ENCODE measurements around the gene HIVEP1. TPM values are rescaled to one million over a fixed set of nuclear protein-coding genes. Genes with fewer than 3 reads are reported as not detected.

Gene HIVEP1
- total RNA-seq, 1 experiment from 2014 or later: 24.3 TPM

DNA sequence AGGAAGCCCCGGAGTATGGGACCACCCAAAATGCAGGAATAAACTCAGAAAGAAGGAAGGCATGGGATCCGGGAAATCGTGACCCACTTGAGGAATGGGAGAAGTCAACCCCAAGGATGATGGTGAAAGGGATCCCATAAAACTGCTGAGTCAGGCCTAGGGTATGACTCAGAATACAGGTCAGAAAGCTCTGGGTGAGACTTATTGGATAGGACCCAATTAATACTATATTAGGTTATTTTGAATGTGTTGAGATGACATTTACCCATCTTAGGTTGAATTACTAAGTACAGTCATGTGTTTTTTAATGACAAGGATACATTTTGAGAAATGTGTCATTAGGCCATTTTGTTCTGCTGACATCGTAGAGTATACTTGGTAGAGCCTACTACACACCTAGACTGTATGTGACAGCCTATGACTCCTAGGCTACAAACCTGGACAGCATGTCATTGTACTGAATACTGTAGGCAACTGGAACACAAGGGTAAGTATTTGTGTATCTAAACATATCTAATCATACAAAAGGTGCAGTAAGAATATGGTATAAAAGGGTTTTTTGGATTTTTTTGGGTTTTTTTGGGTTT, 17.1 kb upstream of the HIVEP1 start:
- ATAC-seq (no peak), DNase-seq (ENCODE audit: low spot score) (no peak)
- Mint-ChIP-seq H3K9me3 (no peaks in the 10 kb centered on the region; the same call in 1 of the 2 replicates), H3K27me3 (ENCODE audit: low read depth) (no peaks in the 10 kb centered on the region), H3K36me3 (no peaks in the 10 kb centered on the region), H3K4me1 (peaks cover 36% of the 10 kb centered on the region), H3K27ac (no peak overlapping the region), H3K4me3 (no peak overlapping the region)
- ChIA-PET CTCF (no interaction called here), POLR2A (no interaction called here)
- TF ChIP-seq TP53 (CRISPR knock-in tag; IDR thresholded peaks at IDR 0.05) (no peak), ZMAT4 (CRISPR knock-in tag; IDR thresholded peaks at IDR 0.05) (no peak), FOXP1 (CRISPR knock-in tag; IDR thresholded peaks at IDR 0.05; ENCODE audit: borderline replicate concordance) (no peak), ZNF396 (CRISPR knock-in tag; IDR thresholded peaks at IDR 0.05; ENCODE audit: borderline replicate concordance) (no peak), ZNF423 (CRISPR knock-in tag; IDR thresholded peaks at IDR 0.05) (no peak), ZNF219 (CRISPR knock-in tag; IDR thresholded peaks at IDR 0.05; ENCODE audit: borderline replicate concordance) (no peak), IRF2 (CRISPR knock-in tag; IDR thresholded peaks at IDR 0.05; ENCODE audit: borderline replicate concordance, low read depth) (no peak)

DNA sequence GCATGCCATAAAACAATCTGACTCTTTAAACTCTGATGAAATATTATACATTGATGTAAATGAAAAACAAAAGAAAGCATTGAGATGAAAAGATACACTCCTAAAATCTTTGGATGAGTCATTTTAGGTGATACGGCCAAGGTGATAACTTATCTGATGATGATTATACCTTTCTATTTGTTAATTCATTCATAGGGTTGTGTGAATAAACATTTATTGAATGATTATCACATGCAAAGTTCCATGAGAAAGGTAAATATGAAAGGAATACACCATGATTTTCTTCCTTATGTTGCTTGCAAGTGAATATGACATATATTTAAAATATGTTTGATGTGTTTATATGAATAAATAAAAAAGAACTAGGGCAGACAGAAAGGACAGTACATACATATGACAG, 15.4 kb upstream of the HIVEP1 start:
- Mint-ChIP-seq H3K4me3 (no peak overlapping the region), H3K9me3 (no peaks in the 10 kb centered on the region; the same call in 1 of the 2 replicates), H3K27ac (no peak overlapping the region), H3K4me1 (peaks cover 35% of the 10 kb centered on the region), H3K27me3 (ENCODE audit: low read depth) (no peaks in the 10 kb centered on the region), H3K36me3 (no peaks in the 10 kb centered on the region)
- DNase-seq (ENCODE audit: low spot score) (no peak), ATAC-seq (no peak)
- TF ChIP-seq ZNF416 (CRISPR knock-in tag; IDR thresholded peaks at IDR 0.05) (no peak), ZNF138 (CRISPR knock-in tag; conservative IDR thresholded peaks at IDR 0.05) (no peak), NFE2L1 (CRISPR knock-in tag; IDR thresholded peaks at IDR 0.05) (no peak), OVOL2 (CRISPR knock-in tag; IDR thresholded peaks at IDR 0.05; ENCODE audit: borderline replicate concordance) (no peak)
- POLR2A ChIA-PET: no interaction called here
- CTCF ChIA-PET: no interaction called here

- Mint-ChIP-seq H3K27me3 (ENCODE audit: low read depth) (no peaks in the 10 kb centered on the region), H3K9me3 (no peaks in the 10 kb centered on the region; the same call in 1 of the 2 replicates), H3K36me3 (no peaks in the 10 kb centered on the region), H3K4me1 (peaks cover 16% of the 10 kb centered on the region), H3K4me3 (no peak overlapping the region), H3K27ac (no peak overlapping the region)
- DNase-seq (ENCODE audit: low spot score): no peak
- TF ChIP-seq MAX (CRISPR knock-in tag; IDR thresholded peaks at IDR 0.05): no peak
- no peak for TF ChIP-seq ZNF416 (CRISPR knock-in tag; IDR thresholded peaks at IDR 0.05)
- TF ChIP-seq, protein P1, sequence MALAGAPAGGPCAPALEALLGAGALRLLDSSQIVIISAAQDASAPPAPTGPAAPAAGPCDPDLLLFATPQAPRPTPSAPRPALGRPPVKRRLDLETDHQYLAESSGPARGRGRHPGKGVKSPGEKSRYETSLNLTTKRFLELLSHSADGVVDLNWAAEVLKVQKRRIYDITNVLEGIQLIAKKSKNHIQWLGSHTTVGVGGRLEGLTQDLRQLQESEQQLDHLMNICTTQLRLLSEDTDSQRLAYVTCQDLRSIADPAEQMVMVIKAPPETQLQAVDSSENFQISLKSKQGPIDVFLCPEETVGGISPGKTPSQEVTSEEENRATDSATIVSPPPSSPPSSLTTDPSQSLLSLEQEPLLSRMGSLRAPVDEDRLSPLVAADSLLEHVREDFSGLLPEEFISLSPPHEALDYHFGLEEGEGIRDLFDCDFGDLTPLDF (CRISPR knock-in tag; IDR thresholded peaks at IDR 0.05): no peak
- no peak for TF ChIP-seq ZNF281 (CRISPR knock-in tag; IDR thresholded peaks at IDR 0.05)
- TF ChIP-seq, protein P2, sequence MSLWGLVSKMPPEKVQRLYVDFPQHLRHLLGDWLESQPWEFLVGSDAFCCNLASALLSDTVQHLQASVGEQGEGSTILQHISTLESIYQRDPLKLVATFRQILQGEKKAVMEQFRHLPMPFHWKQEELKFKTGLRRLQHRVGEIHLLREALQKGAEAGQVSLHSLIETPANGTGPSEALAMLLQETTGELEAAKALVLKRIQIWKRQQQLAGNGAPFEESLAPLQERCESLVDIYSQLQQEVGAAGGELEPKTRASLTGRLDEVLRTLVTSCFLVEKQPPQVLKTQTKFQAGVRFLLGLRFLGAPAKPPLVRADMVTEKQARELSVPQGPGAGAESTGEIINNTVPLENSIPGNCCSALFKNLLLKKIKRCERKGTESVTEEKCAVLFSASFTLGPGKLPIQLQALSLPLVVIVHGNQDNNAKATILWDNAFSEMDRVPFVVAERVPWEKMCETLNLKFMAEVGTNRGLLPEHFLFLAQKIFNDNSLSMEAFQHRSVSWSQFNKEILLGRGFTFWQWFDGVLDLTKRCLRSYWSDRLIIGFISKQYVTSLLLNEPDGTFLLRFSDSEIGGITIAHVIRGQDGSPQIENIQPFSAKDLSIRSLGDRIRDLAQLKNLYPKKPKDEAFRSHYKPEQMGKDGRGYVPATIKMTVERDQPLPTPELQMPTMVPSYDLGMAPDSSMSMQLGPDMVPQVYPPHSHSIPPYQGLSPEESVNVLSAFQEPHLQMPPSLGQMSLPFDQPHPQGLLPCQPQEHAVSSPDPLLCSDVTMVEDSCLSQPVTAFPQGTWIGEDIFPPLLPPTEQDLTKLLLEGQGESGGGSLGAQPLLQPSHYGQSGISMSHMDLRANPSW (CRISPR knock-in tag; conservative IDR thresholded peaks at IDR 0.05; ENCODE audit: low read depth): no peak
- TF ChIP-seq GTF2I (CRISPR knock-in tag; conservative IDR thresholded peaks at IDR 0.05): no peak
- no peak for ATAC-seq
- CTCF ChIA-PET: no interaction called here
- POLR2A ChIA-PET: no interaction called here
Observed at GRCh38 chr6:11999246-11999645, 12.9 kb upstream of the HIVEP1 start.

Measured in WTC11 (cell line).